ENCODE results near the gene TRIM44. TPM values are rescaled to one million over a fixed set of nuclear protein-coding genes. Genes with fewer than 3 reads are reported as not detected.

TRIM44 gene
- total RNA-seq, 2 donors from 2014 or later = 22.1 to 35.4 TPM

- Histone ChIP-seq H3K9me3 (no peaks in the 10 kb centered on the region), H3K4me3 (no peak overlapping the region), H3K36me3 (no peaks in the 10 kb centered on the region), H3K4me1 (no peaks in the 10 kb centered on the region), H3K27me3 (no peaks in the 10 kb centered on the region), H3K27ac (no peak overlapping the region)
- TF ChIP-seq CTCF (IDR thresholded peaks at IDR 0.05) = no peak
- no peak for DNase-seq (ENCODE audit: low spot score)
Measured at GRCh38 chr11:35629914-35630313, 32.7 kb upstream of the TRIM44 start.

GRCh38 chr11:35631891-35632290 lies 30.7 kb upstream of the TRIM44 start:
- Histone ChIP-seq H3K4me3 (no peak overlapping the region), H3K27me3 (no peaks in the 10 kb centered on the region)
- TF ChIP-seq CTCF (IDR thresholded peaks at IDR 0.05) = no peak

GRCh38 chr11:35632301-35632700 lies 30.3 kb upstream of the TRIM44 start:
- TF ChIP-seq CTCF (IDR thresholded peaks at IDR 0.05) = no peak
- Histone ChIP-seq H3K9me3 (no peaks in the 10 kb centered on the region), H3K4me3 (no peak overlapping the region), H3K4me1 (no peaks in the 10 kb centered on the region), H3K27me3 (no peaks in the 10 kb centered on the region), H3K36me3 (no peaks in the 10 kb centered on the region), H3K27ac (no peak overlapping the region)
- DNase-seq (ENCODE audit: low spot score) = no peak

More at GRCh38 chr11:35631891-35632290, 30.7 kb upstream of the TRIM44 start:
- H3K27ac ChIP-seq = no peak overlapping the region
- no peaks in the 10 kb centered on the region for H3K9me3 ChIP-seq
- H3K36me3 ChIP-seq = no peaks in the 10 kb centered on the region
- no peaks in the 10 kb centered on the region for H3K4me1 ChIP-seq
- no peak for DNase-seq (ENCODE audit: low spot score)

GRCh38 chr11:35633827-35634423 lies 28.6 kb upstream of the TRIM44 start:
- H3K27me3 ChIP-seq = no peaks in the 10 kb centered on the region
- H3K4me1 ChIP-seq = no peaks in the 10 kb centered on the region
- H3K9me3 ChIP-seq = no peaks in the 10 kb centered on the region
- no peak for TF ChIP-seq CTCF (IDR thresholded peaks at IDR 0.05)
- H3K27ac ChIP-seq = no peak overlapping the region
- no peak for DNase-seq (ENCODE audit: low spot score)
- no peak overlapping the region for H3K4me3 ChIP-seq
- H3K36me3 ChIP-seq = no peaks in the 10 kb centered on the region

GRCh38 chr11:35635933-35636332 lies 26.6 kb upstream of the TRIM44 start:
- Histone ChIP-seq H3K4me1 (no peaks in the 10 kb centered on the region), H3K36me3 (no peaks in the 10 kb centered on the region), H3K4me3 (no peak overlapping the region), H3K9me3 (no peaks in the 10 kb centered on the region), H3K27ac (no peak overlapping the region), H3K27me3 (no peaks in the 10 kb centered on the region)
- no peak for DNase-seq (ENCODE audit: low spot score)
- no peak for TF ChIP-seq CTCF (IDR thresholded peaks at IDR 0.05)

- H3K36me3 ChIP-seq = no peaks in the 10 kb centered on the region
- no peak overlapping the region for H3K4me3 ChIP-seq
- H3K4me1 ChIP-seq = no peaks in the 10 kb centered on the region
- no peak overlapping the region for H3K27ac ChIP-seq
- TF ChIP-seq CTCF (IDR thresholded peaks at IDR 0.05) = no peak
- DNase-seq (ENCODE audit: low spot score) = no peak
- no peaks in the 10 kb centered on the region for H3K27me3 ChIP-seq
- H3K9me3 ChIP-seq = no peaks in the 10 kb centered on the region
Measured at GRCh38 chr11:35639591-35640179, 22.9 kb upstream of the TRIM44 start.
